ENCODE data around the gene GULP1. TPM values are rescaled to one million over a fixed set of nuclear protein-coding genes. Genes with fewer than 3 reads are reported as not detected.

Gene GULP1
- total RNA-seq, 4 donors from 2014 or later: 6.4 to 44.1 (median 25.4) TPM

- in situ Hi-C loops (cut with MboI; ENCODE audit: low pct_ligation_motif_present in 1 of 4, low pct_unique_long_range_greater_than_20kb in 1 of 4, low sequenced_read_pairs in 3 of 4): no loop called here
- Histone ChIP-seq H3K36me3 (no peaks in the 10 kb centered on the region), H3K4me1 (peaks cover 0 to 13% (median 2%) of the 10 kb centered on the region in 4 donors), H3K27me3 (no peaks in the 10 kb centered on the region), H3K9me3 (no peaks in the 10 kb centered on the region), H3K27ac (no peak overlapping the region), H3K4me3 (no peak overlapping the region)
- WGBS, 2 donors (ENCODE audit: low coverage in 1 of 2): 55 to 63% methylated on average over 2 of the region's 2 CpGs
- TF ChIP-seq POLR2AphosphoS5 (IDR thresholded peaks at IDR 0.05): no peak
- no peak for TF ChIP-seq CTCF (IDR thresholded peaks at IDR 0.05)
- no peak for TF ChIP-seq EP300 (IDR thresholded peaks at IDR 0.05; ENCODE audit: low read depth)
- no peak for TF ChIP-seq POLR2A (IDR thresholded peaks at IDR 0.05)
- intact Hi-C loops (cut with DNase I; ENCODE audit: low total_unique reads): no loop called here
- no peak for DNase-seq
Observed at GRCh38 chr2:188380280-188380679, 88.6 kb downstream of the GULP1 start.

GRCh38 chr2:188381614-188382013, 89.9 kb downstream of the GULP1 start:
- H3K4me3 ChIP-seq: no peak overlapping the region
- H3K9me3 ChIP-seq: no peaks in the 10 kb centered on the region
- H3K27me3 ChIP-seq: no peaks in the 10 kb centered on the region
- no peaks in the 10 kb centered on the region for H3K36me3 ChIP-seq
- peak overlapping the region in 1 of 4 donors; percentile 21 for H3K27ac ChIP-seq
- H3K4me1 ChIP-seq: peaks cover 0 to 13% (median 2%) of the 10 kb centered on the region in 4 donors
- intact Hi-C loops (cut with DNase I; ENCODE audit: low total_unique reads) (no loop called here), in situ Hi-C loops (cut with MboI; ENCODE audit: low pct_ligation_motif_present in 1 of 4, low pct_unique_long_range_greater_than_20kb in 1 of 4, low sequenced_read_pairs in 3 of 4) (no loop called here)
- no peak for DNase-seq
- TF ChIP-seq POLR2A (IDR thresholded peaks at IDR 0.05): no peak
- TF ChIP-seq CTCF (IDR thresholded peaks at IDR 0.05): no peak
- WGBS, 2 donors (ENCODE audit: low coverage in 1 of 2): 79 to 80% methylated on average over 1 of the region's 1 CpG

- H3K27ac ChIP-seq: peak overlapping the region in 3 of 4 donors; percentile 21 to 42 (median 26)
Observed at GRCh38 chr2:188382107-188382506, 90.4 kb downstream of the GULP1 start.

GRCh38 chr2:188383158-188383557, 91.5 kb downstream of the GULP1 start:
- WGBS, 2 donors (ENCODE audit: low coverage in 1 of 2): 74 to 86% methylated on average over 1 of the region's 1 CpG

More at GRCh38 chr2:188382107-188382506, 90.4 kb downstream of the GULP1 start:
- Histone ChIP-seq H3K4me3 (no peak overlapping the region), H3K36me3 (no peaks in the 10 kb centered on the region), H3K27me3 (no peaks in the 10 kb centered on the region), H3K9me3 (no peaks in the 10 kb centered on the region), H3K4me1 (peaks cover 0 to 13% (median 2%) of the 10 kb centered on the region in 4 donors)
- no peak for DNase-seq
- intact Hi-C loops (cut with DNase I; ENCODE audit: low total_unique reads) (no loop called here), in situ Hi-C loops (cut with MboI; ENCODE audit: low pct_ligation_motif_present in 1 of 4, low pct_unique_long_range_greater_than_20kb in 1 of 4, low sequenced_read_pairs in 3 of 4) (no loop called here)
- no peak for TF ChIP-seq POLR2A (IDR thresholded peaks at IDR 0.05)
- TF ChIP-seq EP300 (IDR thresholded peaks at IDR 0.05; ENCODE audit: low read depth): no peak
- TF ChIP-seq POLR2AphosphoS5 (IDR thresholded peaks at IDR 0.05): no peak
- TF ChIP-seq CTCF (IDR thresholded peaks at IDR 0.05): no peak
- WGBS, 2 donors (ENCODE audit: low coverage in 1 of 2): 58 to 69% methylated on average over 2 of the region's 2 CpGs

More at GRCh38 chr2:188383158-188383557, 91.5 kb downstream of the GULP1 start:
- intact Hi-C loops (cut with DNase I; ENCODE audit: low total_unique reads) (no loop called here), in situ Hi-C loops (cut with MboI; ENCODE audit: low pct_ligation_motif_present in 1 of 4, low pct_unique_long_range_greater_than_20kb in 1 of 4, low sequenced_read_pairs in 3 of 4) (no loop called here)
- Histone ChIP-seq H3K9me3 (no peaks in the 10 kb centered on the region), H3K36me3 (no peaks in the 10 kb centered on the region), H3K27me3 (no peaks in the 10 kb centered on the region), H3K27ac (peak overlapping the region in 2 of 4 donors; percentile 13 to 21), H3K4me1 (peaks cover 0 to 13% (median 2%) of the 10 kb centered on the region in 4 donors), H3K4me3 (peak overlapping the region in 2 of 4 donors; percentile 4 to 12)
- DNase-seq: no peak
- no peak for TF ChIP-seq EP300 (IDR thresholded peaks at IDR 0.05; ENCODE audit: low read depth)
- no peak for TF ChIP-seq CTCF (IDR thresholded peaks at IDR 0.05)
- TF ChIP-seq POLR2AphosphoS5 (IDR thresholded peaks at IDR 0.05): no peak
- TF ChIP-seq POLR2A (IDR thresholded peaks at IDR 0.05): no peak
